Activated T-helper 1 cell treated with anti-CD3 and anti-CD28 coated beads, Interleukin-2, amount 50 U/mL, for 16 hours (primary cell): ENCODE data around the gene TNRC6C.
"Not testable (repeated sequence)": the region's sequence is repeated elsewhere in the genome, so short reads cannot be mapped to it uniquely, and the experiment has no call there.

Experiments used
- DNase-seq, 2 donors: peaks; one replicate each; pipeline ENCODE4 v3.0.0-alpha.2; 2020; ENCODE audit warnings: low read depth in 1 of 2, low spot score in 1 of 2

Gene TNRC6C

DNA sequence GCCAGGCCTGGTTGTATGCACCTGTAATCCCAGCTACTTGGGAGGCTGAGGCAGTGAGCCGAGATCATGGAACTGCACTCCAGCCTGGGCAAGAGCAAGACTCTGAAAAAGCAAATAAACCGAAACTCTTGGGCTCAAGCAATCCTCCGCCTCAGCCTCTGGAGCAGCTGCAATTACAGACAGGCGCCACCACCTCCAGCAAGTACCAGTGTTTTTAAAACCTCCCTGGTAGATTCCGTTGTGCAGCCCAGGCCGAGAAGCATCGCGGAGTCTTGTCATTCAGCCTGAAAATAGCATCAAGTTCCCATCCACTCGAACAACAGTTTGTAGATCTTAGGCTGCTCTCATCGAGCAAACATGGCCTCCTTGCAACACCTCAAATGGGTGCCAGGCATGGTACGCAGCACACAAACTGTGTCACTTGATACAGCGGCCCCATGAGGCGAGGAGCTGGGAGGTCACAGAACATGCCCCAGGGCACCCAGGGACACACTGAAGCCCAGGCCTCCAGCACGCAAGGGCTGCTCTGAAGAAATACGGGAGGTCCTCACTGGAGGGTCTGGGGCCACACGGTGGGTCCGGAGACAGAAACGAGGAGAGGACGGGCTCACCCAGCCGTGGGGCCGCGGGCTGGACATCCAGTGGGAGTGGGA lies 152.0 kb downstream of the TNRC6C start:
- DNase-seq: no peak

DNA sequence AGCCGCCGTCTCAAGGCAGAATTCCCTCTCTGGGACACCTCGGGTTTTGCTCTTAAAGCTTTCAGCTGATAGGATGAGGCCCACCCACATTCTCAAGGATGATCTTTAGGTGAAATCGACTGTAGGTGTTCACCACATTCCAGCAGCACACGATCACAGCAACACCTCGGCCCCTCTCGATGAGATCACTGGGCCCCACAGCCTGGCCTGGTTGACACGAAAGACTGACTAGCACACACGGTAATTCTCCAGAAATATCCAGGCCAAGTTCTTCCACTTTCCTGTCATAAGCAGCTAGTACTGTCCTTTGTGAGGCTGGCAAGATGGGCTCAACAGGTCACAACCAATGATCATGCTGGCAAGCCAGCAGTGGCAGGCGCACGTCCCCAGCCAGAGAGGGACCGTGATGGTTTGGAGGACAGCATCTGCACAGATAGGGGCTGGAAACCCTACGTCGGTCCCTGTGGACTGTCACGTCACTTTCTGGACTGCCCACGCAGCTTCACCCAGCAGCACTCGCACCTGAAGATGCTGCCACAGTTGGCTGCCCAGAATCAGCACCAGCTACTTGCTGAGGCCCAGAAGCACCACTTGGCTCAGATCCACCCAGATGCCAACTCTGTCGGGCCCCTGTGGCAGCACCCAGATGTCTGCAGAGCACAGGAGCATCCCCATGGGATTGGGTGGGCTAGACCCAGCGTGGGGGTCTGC lies 152.7 kb downstream of the TNRC6C start:
- no peak for DNase-seq

DNA sequence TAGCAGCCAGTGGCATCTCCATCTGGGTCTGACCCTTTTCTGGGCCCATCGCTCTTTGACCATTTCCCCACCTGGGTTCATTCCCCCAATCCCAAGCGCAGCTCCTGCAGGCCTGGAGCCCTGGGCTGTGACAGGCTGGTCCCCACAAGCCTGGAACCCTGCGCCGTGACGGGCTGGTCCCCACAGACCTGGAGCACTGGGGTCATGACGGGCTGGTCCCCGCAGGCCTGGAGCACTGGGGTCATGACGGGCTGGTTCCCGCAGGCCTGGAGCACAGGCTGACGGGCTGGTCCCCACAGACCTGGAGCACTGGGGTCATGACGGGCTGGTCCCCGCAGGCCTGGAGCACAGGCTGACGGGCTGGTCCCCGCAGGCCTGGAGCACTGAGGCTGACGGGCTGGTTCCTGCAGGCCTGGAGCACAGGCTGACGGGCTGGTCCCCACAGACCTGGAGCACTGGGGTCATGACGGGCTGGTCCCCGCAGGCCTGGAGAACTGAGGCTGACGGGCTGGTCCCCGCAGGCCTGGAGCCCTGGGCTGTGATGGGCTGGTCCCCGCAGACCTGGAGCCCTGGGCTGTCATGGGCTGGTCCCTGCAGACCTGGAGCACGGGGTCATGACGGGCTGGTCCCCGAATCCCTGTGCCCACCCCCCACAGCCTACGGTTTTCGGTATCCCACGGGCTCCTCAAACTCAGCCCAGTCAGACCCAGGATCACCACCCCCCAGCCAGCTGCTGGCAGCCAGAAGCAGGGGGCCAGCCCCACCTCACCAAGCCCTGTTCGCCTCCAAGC lies 153.4 kb downstream of the TNRC6C start:
- no peak for DNase-seq

DNA sequence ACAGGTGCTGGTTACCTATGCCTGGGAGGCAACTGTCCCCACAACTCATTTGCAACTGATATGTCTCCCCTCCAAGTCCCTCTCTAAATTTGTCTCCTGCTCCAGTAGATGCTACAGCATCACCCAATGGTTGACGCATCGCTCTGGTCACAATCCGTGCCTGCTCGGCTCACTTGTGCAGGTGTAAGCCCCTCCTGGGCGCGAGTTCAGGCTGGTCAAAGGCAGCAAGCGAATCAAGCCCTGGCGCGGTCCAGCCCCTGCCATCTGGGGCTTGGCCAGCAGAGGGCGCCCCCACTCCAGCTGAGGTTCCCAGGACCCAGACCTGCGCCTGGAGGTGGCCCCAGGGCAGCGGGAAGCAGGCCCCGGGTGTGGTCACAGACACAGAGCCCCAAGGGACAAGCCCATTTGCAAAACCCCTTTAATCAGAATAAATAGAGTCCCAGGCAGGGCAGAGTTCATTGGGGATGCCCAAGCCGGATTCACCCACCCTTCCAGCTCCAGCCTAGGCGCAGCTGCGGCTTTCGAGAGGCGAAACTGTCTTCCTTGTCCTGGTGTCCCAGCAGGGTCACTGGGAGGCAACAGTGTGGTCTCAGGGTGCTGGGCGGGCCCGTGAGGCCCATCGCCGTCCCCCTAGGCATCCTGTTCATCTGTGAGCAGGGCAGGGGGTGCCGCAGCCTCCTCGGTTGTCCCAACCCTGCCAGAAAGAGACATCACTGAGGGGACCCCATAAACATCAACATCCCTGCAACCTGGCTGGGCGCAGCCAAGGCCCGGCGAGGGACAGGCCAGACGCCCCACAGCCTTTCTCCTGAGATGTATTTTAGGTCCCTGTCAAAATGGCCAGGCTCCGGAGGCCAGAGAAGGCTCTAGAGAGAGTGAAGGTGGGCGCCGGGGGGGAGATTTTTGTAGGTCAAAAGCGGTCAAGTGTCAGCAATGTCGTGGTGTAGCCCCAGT lies 154.3 kb downstream of the TNRC6C start:
- DNase-seq: peak; percentile 71 to 75

DNA sequence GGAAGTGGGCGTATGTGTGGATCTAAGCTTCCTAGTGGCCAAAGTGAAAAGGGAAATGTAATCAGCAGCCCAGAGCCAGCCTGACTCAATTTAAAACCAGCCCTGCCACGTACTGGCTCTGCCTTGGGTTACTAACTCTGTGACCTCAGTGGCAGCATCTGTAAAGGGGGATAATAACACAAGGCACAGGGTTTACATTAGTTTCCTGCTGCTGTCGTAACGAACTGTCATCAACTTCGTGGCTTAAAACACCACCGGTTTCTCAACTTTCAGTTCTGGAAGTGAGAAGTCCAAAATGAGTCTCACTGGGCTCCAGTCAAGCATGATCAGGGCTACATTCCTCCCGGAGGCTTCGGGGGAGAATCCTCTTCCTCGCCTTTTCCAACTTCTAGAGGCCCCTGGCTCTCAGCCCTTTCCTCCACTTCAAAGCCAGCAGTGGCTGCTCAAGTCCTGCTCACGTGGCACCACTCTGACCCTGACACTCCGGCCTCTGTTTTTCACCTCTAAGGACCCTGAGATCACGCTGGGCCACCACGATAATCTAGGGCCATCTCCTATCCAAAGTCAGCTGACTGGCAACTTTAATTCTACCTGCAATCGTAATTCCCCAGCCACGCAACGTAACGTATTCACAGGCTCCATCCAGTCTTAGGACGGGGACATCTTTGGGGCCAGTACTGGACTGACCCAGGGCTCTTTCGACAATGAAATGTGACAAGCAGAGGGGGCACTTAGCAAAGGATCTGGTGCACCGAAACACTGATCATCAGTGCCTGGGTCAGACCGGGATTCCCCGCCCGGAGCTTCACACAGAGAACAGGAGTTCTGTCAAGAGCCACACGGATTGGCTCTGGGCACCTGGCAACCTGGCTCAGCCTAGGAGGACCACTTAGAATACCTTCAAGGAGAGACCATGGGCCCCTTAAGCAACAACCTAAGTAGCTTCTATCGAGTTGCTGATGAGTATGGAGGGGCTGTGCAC lies 155.6 kb downstream of the TNRC6C start:
- DNase-seq: no peak

DNA sequence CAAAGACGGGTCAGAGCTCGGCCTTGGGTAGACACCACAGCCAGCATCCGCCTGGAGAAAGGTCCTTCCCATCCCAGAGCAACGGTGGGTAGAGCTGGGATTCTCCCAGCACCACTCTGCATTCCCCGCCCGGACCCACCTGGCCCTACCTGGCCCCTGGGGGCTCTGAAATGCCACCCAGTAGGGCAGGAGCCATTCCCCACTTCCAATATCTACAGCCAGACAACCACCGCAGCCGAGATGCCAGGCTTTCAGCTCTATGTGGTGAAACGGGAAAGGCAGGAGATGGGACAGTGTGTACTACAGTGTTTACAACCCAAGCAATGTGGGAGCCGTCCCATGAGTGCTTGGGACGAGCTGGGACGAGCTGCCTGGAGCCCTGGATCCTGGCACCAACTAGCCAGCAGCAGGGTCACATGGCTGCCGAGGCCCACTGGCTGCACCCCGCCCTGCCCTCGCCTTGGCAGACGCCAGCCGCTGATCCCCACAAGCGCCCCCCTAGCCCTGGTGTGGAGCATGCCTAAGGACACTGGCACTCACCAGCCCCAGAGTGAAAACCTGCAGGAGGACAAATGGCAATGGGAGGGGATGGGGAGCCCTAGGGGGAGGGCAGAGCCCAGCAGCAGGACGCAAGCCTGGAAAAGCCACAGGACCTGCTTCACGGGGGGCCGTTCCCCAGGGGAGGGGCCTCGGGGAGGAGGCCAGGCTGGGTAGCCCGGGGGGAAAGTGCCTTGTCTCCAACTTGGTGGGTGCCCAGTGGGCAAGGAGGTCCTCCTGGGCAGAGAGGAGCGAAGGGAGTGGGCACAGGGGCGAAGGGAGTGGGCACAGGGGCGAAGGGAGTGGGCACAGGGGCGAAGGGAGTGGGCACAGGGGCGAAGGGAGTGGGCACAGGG lies 156.6 kb downstream of the TNRC6C start:
- DNase-seq: no peak

GRCh38 chr17:78115803-78116202 lies 157.3 kb downstream of the TNRC6C start:
- DNase-seq: not testable (repeated sequence)

GRCh38 chr17:78116411-78116810 lies 157.9 kb downstream of the TNRC6C start:
- DNase-seq: no peak

DNA sequence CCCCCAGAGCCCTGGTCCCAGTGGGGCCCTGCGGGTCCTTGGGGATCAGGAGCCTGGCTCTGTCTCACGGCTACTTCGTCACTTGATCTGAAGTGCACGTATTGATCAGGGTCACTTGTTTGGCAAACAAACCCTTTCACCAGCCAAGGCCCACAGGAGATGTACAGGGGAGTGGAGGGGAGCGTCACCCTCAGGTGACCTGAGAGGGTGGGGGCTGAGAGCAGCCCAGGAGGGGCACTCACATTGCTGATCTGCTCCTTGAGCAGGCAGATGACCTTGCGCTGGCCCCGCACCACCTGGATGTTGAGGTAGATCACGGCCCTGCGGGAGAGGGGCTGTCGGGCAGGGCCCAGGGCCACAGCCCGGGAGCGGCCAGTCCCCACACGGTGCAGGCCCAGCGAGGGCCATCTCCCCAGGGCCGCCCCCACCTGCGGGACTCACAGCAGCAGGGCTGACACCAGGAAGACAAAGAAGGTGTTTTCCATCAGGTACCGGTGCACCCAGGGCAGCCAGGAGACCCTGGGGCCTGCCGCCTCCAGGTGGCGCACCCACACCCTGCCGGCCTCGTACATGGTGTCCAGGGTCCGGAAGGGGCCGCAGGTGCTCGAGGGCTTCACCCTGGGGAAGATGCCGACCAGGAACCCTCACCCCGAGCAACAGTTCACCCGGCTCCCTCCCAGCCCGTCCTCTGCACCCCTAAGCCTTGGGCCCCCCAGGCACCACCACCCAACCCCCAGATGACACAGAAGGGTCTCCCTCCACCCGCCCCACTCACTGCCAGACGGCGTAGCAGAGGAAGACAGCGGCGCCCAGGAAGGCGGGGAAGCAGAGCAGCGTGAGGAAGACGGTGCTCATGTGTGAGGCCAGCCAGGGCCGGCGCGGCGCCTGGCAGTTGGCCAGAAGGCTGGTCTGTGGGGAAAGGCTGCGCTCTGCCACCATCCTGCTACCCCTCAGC lies 158.8 kb downstream of the TNRC6C start:
- no peak for DNase-seq

DNA sequence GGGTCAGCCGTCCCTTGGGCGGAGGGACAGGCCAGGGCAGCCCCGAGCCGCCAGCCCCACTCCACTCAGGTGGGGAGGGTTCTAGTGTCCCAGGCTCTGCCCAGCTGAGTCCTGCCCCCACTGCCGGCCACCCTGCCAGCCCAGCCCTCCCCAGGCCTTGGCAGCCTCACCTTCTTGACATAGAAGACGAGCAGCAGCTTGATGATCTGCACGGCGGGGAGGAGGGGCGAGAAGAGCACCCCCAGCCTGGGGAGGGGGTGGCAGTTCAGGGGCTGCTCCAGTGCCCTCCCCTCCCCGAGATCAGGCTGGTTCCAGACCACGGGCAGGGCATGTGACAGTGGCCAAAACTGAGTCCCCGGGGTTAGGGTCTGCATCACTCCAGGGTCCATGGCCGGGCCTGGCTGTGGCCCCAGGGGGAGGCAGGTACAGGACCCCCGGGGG lies 160.3 kb downstream of the TNRC6C start:
- DNase-seq: no peak

DNA sequence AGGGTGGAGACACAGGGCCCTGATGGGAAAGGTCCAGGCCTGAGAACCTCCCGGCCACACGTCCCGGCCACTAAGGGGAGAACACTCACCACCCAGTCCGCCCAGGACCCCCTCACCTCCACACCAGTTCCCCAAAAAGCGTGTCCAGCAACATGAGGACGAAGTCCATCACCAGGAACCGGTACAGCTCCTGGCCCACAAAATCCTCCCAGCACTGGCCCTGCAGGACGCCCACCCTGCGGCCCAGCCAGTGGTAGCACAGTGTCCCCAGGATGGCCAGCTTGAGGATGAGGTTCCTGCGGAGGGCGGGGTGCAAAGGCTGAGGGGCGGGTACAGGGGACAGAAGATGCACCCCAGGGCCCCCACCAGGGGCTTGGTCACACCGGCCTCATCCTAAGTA lies 162.0 kb downstream of the TNRC6C start:
- no peak for DNase-seq

DNA sequence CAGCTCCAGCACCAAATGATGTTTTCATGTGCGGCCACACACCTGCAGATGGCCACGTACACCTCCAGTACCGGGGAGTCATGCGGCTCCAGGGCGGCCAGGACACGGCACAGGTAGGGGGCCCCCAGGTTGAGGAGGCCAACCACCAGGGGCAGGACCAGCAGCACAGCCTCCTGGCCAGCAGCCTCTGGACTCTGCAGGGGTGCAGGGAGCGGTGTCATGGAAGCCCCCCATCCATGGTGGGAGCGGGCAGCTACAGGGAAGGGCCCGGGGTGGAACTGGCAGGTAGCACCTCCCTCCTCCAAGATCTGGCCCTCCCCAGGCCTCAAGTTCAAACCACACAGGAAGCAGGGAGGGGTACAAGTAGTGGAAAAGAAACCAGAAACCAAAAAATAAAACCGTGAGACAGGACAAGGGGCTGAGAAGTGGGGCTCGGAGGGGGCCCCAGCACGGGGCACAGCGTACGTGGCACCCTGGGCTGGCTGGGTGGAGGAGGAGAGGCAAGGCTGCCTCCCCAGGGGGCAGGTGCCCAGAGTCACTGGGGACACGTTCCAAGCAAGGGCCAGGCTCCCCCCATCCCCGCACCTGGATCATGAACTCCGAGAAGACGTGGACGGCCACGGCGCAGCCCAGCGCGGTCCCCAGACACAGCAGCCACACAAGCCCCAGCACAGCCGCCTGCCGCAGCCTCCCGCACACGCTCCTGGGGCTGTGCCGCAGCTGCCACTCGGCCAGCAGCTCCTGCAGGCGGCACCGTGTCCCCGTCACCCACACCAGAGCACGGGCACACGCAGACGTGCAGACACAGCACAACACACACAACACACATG lies 162.7 kb downstream of the TNRC6C start:
- DNase-seq: no peak

DNA sequence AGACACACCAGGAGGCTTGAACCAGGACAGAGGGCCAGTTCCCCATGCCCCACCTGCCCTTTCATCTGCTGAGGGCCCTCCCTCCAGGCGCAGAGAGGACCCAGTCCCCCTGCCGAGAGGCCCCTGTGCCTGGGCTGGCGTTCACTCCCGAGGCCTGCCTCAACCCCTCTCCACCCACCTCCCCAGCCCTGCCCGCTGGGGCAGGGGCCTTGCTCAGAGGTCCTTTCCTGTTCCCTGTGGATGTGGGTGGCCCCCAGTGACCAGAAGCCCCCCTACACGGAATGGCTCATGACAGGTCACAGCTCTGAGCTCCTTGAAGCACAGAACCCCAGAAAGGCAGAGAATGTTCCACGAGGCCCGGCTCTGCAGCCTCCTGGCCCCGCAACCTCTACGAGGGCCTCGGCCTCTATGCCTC lies 163.3 kb downstream of the TNRC6C start:
- DNase-seq: no peak

- DNase-seq: no peak
Measured at GRCh38 chr17:78122216-78122930, 163.9 kb downstream of the TNRC6C start.

DNA sequence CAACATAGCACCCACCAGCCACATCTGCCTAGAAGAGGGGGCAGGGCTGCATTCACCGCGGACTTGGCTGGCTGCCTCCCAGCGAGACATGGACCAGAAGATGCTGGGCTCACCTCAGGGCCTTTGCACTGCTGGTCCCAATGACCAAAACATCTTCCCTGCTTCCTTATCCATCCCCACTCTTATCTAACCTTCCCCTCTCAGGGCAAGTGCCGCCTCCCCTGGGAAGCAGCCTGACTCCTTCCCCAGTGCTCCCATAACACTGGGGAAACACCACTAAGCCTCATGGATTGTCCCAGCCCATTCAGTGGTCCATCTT lies 164.4 kb downstream of the TNRC6C start:
- DNase-seq: no peak

DNA sequence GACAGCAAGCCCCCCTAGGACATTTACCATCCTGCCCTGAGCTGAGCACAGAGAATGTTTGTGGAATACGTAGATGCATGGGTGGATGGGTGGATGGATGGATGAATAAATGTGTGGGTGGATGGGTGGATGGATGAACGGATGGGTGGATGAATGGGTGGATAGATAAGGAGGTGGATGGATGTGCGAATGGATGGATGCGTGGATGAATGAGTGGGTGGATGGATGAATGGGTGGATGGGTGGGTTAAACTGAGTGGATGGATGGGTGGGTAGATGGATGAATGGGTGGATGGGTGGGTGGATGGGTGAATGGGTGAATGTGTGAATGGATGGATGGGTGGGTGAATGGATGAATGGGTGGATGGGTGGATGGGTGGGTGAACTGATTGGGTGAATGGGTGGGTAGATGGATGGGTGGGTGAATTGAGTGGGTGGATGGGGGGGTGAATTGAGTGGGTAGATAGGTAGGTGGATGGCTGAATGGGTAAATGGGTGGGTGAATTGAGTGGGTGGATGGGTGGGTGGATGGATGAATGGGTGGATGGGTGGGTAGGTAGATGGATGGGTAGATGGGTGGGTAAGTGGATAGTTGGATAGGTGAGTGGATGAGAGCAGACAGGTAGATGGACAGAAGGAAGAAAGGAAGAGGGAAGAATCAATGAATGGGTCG lies 164.9 kb downstream of the TNRC6C start:
- no peak for DNase-seq
